NCI-H2196 (cell line): Measurements from ENCODE around the gene DTD1.
"Not testable (repeated sequence)": the region's sequence is repeated elsewhere in the genome, so short reads cannot be mapped to it uniquely, and the experiment has no call there.

Experiments used
- DNase-seq: peaks from one replicate; lab custom pipeline; 2025; ENCODE audit not compliant: unreplicated experiment; lab: John Stamatoyannopoulos, UW

DTD1 gene

DNA sequence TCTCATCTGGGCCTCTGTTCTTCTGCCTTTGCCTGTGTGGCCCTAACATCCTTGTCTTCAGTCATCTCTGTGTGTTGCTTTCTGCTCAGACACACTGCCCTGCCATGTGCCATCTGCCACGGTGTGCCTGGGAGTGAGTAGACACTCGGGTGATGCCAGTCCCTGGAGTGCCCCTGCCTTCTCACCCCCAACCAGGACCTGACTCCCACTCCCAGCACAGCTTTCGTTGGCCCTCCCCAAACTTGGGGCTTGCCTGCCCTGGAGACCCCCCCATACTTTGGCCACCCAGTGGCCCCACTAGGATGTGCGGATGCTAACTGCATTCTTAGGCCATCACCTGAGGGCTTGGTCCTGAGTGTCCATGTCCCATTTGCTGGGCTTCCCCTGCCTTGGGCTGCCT, 149.3 kb downstream of the DTD1 start:
- no peak for DNase-seq

DNA sequence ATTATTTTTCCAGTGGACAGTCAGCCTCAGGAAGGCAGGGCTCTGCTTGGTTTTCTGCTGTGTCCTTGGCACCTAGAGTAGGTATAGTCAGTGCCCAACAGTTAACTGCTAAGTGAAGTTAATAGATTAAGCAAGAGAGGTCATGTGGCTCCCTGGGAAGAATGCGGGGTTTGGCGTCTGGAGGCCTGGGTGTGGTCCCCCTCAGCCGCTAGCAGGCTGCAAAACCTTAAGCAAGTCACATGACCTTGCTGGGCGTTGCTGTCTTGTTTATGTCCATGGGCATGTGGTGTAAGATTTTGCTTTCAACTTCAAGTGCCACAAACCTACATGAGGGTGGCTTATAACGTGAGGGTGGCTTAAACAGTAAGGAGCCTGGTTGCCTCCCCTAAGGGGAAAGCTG, 150.2 kb downstream of the DTD1 start:
- DNase-seq, result no peak

- no peak for DNase-seq
These were observed 151.0 kb downstream of the DTD1 start for GRCh38 chr20:18738888-18739287.

- DNase-seq, result no peak
These were observed 151.9 kb downstream of the DTD1 start for GRCh38 chr20:18739751-18740166.

DNA sequence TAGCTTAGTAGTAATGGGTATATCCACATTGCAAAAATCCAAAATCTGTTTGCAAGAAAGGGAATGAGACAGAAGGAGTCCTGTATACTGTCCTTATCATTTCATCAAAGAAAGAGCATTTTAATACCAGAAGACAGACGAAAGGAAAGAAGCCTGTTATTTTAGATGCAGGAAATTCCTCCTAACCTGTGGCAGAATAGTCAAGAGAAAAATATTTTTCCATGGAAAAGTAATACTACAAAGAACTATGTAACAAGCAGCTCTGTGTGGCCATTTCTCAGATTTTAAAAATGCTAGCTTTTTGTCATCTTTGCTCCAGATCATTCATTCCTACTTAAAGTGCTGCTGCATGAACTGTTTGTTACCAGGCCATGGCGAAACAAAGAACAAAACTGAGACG, 152.9 kb downstream of the DTD1 start:
- no peak for DNase-seq

DNA sequence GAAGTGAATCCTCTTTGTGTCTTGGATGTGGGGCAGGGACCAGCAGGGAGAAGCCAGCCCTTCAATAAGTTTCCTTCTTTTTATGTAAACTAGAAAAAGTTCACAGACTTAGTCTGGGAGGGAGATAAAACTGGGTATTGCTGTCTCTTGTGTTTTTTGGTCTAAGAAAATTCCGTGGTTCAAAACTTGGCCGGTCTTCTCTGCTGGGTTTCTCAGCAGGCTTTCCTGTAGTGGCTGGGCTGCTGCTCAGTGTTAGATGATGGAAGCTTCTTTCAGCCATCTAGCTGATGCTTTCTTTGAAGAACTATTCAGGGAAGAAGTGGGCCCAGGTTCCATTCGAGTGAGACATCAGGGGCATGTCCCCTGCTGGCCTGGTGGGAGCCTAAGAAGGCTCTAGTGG, 155.0 kb downstream of the DTD1 start:
- DNase-seq, result no peak

GRCh38 chr20:18743665-18744440, 156.0 kb downstream of the DTD1 start:
- no peak for DNase-seq

GRCh38 chr20:18747090-18747489, 159.2 kb downstream of the DTD1 start:
- no peak for DNase-seq

DNA sequence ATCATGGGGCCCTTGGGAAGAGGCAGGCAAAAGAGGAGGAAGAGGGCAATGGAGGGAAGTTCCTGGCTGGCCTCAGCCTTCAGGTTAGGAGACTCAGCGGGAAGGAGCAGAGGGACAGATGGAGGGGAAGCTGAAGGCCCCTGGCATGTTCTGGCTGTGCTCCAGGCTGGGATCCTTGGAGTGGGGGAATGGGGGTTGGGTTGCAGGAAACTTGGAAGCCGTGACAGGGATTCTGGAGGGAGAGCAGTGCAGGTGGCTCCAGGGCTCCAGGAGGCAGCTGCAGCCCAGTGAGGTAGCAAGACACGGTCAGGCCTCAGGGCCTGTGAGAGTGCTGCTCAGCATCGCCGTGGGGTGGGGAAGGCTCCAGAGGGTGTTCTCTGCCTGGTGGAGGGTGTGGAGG, 161.1 kb downstream of the DTD1 start:
- no peak for DNase-seq

GRCh38 chr20:18749528-18749927, 161.7 kb downstream of the DTD1 start:
- no peak for DNase-seq

GRCh38 chr20:18750735-18751134, 162.9 kb downstream of the DTD1 start:
- DNase-seq, result peak; percentile 24

GRCh38 chr20:18754030-18754652, 166.3 kb downstream of the DTD1 start:
- DNase-seq, result no peak

DNA sequence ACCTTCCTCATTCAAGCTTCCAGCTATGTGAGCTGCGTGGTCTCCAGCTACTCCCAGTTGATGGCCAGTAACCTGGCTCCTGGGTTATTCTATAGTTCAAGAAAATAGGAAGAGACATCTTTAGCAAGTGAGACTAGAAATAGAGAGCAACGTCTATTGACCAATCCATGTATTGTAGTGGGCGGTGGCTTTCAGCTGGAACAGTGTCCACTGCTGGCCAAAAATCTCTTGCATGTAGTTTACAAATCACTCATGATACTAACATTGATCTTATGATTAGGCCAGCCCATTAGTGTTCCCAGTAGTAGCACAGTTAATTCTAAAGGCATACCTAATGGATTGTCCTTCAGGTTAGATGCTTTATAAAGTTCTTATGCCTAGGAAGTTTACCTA, 166.8 kb downstream of the DTD1 start:
- no peak for DNase-seq

- DNase-seq, result not testable (repeated sequence)
These were observed 173.0 kb downstream of the DTD1 start for GRCh38 chr20:18760852-18761251.

- DNase-seq, result no peak
These were observed 179.8 kb downstream of the DTD1 start for GRCh38 chr20:18767676-18768075.

- no peak for DNase-seq
These were observed 185.7 kb downstream of the DTD1 start for GRCh38 chr20:18773566-18773965.

- no peak for DNase-seq
These were observed 186.4 kb downstream of the DTD1 start for GRCh38 chr20:18774207-18774606.

- DNase-seq, result no peak
These were observed 187.8 kb downstream of the DTD1 start for GRCh38 chr20:18775633-18776032.

- DNase-seq, result no peak
These were observed 191.0 kb downstream of the DTD1 start for GRCh38 chr20:18778690-18779392.

GRCh38 chr20:18780385-18781130, 192.7 kb downstream of the DTD1 start:
- no peak for DNase-seq

DNA sequence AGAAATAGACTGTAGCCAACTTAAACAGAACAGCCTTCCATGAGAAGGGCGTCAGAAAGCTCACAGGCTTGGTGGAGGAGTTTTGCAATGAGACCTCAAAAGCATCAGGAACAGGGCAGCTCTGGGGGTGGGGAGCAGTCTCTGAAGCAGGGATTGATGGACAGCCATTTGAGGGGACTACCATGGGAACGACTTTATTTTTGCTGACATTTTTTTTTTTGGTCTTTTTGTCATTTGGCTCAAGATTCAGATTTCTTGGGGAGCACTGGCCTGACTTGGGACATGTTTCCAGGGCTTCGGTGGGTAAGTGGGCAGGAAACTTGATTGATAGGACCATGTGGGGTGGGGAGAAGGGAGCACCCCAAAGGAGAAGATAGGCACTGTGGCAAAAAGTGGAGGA, 193.7 kb downstream of the DTD1 start:
- no peak for DNase-seq
